ENCODE measurements around the gene WBP2. TPM values are rescaled to one million over a fixed set of nuclear protein-coding genes. Genes with fewer than 3 reads are reported as not detected.

WBP2 gene
- total and polyA plus RNA-seq, 5 donors from 2014 or later: 77.7 to 118 (median 92.2) TPM

- no peak for ATAC-seq (ENCODE audit: low read depth in 2 of 2)
- H3K36me3 ChIP-seq (ENCODE audit: control insufficient read depth, insufficient read depth, low read length): peaks cover 37% of the 10 kb centered on the region
- no peak overlapping the region for H3K4me3 ChIP-seq (ENCODE audit: low read depth, low read length)
- H3K27me3 ChIP-seq (ENCODE audit: control insufficient read depth, insufficient read depth, low read length): no peaks in the 10 kb centered on the region
- no peaks in the 10 kb centered on the region for H3K9me3 ChIP-seq (ENCODE audit: control insufficient read depth in 2 of 2, low read length in 2 of 2)
- peaks cover 17% of the 10 kb centered on the region for H3K4me1 ChIP-seq (ENCODE audit: control insufficient read depth, insufficient read depth, low read length, poor library complexity, severe bottlenecking)
- H3K27ac ChIP-seq (ENCODE audit: insufficient read depth, low read length, poor library complexity, severe bottlenecking): no peak overlapping the region
- H3K9me3 Mint-ChIP-seq: no peaks in the 10 kb centered on the region
- H3K4me1 Mint-ChIP-seq: peaks cover 0 to 30% (median 14%) of the 10 kb centered on the region in 4 donors
- no peaks in the 10 kb centered on the region for H3K27me3 Mint-ChIP-seq
- peaks cover 9% of the 10 kb centered on the region for H3K36me3 Mint-ChIP-seq
- H3K27ac Mint-ChIP-seq: peak overlapping the region in 1 of 3 donors; percentile 43
- no peak for DNase-seq
- peak overlapping the region; percentile 59 to 86 (median 70) for H3K4me3 Mint-ChIP-seq
Observed at GRCh38 chr17:75898065-75898464, 42.9 kb upstream of the WBP2 start.

DNA sequence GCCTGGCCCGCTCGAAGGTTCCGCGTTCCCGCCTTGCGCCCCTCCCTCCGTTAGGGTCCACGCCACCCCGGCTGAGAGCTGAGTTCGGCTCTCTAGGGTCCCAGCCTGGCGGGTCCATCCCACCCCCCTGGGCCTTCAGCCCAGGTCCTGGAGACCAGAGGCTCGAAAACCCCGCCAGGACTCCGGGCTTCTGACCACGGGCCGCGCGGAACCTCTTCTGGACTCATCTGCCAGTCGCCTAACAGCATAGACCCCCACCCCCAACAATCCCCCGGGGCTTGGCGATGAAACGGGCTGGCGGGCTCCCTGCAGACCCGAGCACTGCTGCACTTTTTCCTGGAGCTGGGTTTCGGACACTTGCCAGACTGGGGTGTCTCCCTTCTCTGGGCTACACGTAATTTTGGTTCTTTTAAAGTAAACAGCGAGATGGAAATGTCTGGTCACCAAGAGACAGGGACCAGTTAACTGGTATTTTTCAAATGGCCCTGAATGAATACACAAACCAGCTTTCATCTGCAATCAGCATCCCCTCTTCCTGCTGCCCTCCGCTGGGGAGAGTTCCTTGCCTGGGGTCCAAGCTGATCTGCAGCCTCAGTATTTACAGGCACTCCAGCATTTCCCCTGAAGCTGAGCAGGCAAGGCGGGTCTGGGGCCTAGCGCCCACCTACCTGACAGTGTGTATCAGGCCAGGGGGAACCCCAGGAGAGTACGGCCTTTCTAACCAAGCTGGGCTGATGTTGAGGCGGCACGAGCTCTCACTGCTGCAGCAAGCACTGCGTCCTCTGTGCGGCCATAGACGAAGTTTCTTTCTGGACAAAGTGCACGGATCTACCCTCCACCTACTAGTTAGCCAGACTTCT lies 42.3 kb upstream of the WBP2 start:
- H3K4me1 ChIP-seq (ENCODE audit: control insufficient read depth, insufficient read depth, low read length, poor library complexity, severe bottlenecking): peaks cover 17% of the 10 kb centered on the region
- no peaks in the 10 kb centered on the region for H3K27me3 Mint-ChIP-seq
- ATAC-seq (ENCODE audit: low read depth in 2 of 2) (no peak), DNase-seq (no peak)
- no peak overlapping the region for H3K4me3 ChIP-seq (ENCODE audit: low read depth, low read length)
- H3K36me3 Mint-ChIP-seq: peaks cover 9% of the 10 kb centered on the region
- peak overlapping the region; percentile 59 to 88 (median 83) for H3K4me3 Mint-ChIP-seq
- peak overlapping the region; percentile 66 for H3K27ac ChIP-seq (ENCODE audit: insufficient read depth, low read length, poor library complexity, severe bottlenecking)
- peak overlapping the region in 2 of 3 donors; percentile 43 to 60 for H3K27ac Mint-ChIP-seq
- no peaks in the 10 kb centered on the region for H3K9me3 ChIP-seq (ENCODE audit: control insufficient read depth in 2 of 2, low read length in 2 of 2)
- peaks cover 36% of the 10 kb centered on the region for H3K36me3 ChIP-seq (ENCODE audit: control insufficient read depth, insufficient read depth, low read length)
- H3K4me1 Mint-ChIP-seq: peaks cover 0 to 30% (median 14%) of the 10 kb centered on the region in 4 donors
- no peaks in the 10 kb centered on the region for H3K27me3 ChIP-seq (ENCODE audit: control insufficient read depth, insufficient read depth, low read length)
- no peaks in the 10 kb centered on the region for H3K9me3 Mint-ChIP-seq

- Mint-ChIP-seq H3K4me1 (peaks cover 0 to 30% (median 14%) of the 10 kb centered on the region in 4 donors), H3K27me3 (no peaks in the 10 kb centered on the region), H3K9me3 (no peaks in the 10 kb centered on the region), H3K36me3 (peaks cover 9% of the 10 kb centered on the region), H3K4me3 (peak within 1 kb of the TSS; percentile 59 to 98 (median 87)), H3K27ac (peak within 1 kb of the TSS; percentile 82 to 92 (median 87))
- peaks cover 30% of the 10 kb centered on the region for H3K36me3 ChIP-seq (ENCODE audit: control insufficient read depth, insufficient read depth, low read length)
- no peaks in the 10 kb centered on the region for H3K9me3 ChIP-seq (ENCODE audit: control insufficient read depth in 2 of 2, low read length in 2 of 2)
- no peaks in the 10 kb centered on the region for H3K27me3 ChIP-seq (ENCODE audit: control insufficient read depth, insufficient read depth, low read length)
- peak; percentile 66 to 82 (median 72) for DNase-seq
- peak within 1 kb of the TSS; percentile 66 for H3K27ac ChIP-seq (ENCODE audit: insufficient read depth, low read length, poor library complexity, severe bottlenecking)
- peak; percentile 85 to 87 for ATAC-seq (ENCODE audit: low read depth in 2 of 2)
- H3K4me3 ChIP-seq (ENCODE audit: low read depth, low read length): peak within 1 kb of the TSS; percentile 41
- peaks cover 17% of the 10 kb centered on the region for H3K4me1 ChIP-seq (ENCODE audit: control insufficient read depth, insufficient read depth, low read length, poor library complexity, severe bottlenecking)
Observed at GRCh38 chr17:75896415-75897159, 41.5 kb upstream of the WBP2 start, which contains the start of gene TRIM65. Gene TRIM65, minus strand, starts transcription at chr17:75896951. Its CDS starts 14 bp downstream, at chr17:75896937.

DNA sequence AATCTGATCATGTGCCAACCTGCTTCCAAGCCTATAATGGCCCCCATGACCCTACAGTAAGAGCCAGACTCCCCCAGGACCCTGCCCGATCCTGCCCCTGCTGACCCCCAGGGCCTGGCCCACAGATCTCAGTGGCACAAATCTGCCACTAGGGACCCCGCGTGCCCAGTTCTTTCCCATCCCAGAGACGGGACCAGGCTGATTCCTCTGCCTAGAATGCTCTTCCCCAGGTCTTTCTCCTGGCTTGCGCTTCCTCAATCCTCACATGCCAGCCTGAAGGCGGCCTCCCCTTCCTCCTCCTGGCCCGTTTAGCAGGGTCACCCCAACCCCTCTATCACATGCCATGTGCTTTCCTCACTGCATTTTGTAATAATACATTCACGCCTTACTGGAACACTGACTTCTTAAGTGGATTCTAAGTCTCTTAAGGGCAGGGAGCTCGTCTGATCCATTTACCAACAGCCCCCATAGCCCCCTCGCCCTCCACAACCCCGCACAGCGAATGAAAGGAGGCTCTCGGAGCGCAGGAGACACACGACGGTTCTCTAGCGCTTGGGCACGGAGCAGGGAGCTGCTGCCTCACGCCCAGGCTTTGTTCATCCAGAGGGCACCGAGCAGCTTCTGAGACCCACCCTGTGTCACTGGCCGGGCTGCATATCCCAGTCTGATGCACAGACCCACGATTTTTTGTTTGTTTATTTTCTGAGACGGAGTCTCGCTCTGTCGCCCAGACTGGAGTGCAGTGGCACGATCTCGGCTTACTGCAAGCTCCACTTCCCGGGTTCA lies 40.4 kb upstream of the WBP2 start:
- peak overlapping the region; percentile 59 to 98 (median 87) for H3K4me3 Mint-ChIP-seq
- ATAC-seq (ENCODE audit: low read depth in 2 of 2) (no peak), DNase-seq (peak in 1 of 3 donors; percentile 28)
- peak overlapping the region; percentile 58 to 92 (median 87) for H3K27ac Mint-ChIP-seq
- Histone ChIP-seq H3K9me3 (ENCODE audit: control insufficient read depth in 2 of 2, low read length in 2 of 2) (no peaks in the 10 kb centered on the region), H3K27ac (ENCODE audit: insufficient read depth, low read length, poor library complexity, severe bottlenecking) (no peak overlapping the region), H3K4me1 (ENCODE audit: control insufficient read depth, insufficient read depth, low read length, poor library complexity, severe bottlenecking) (peaks cover 17% of the 10 kb centered on the region), H3K36me3 (ENCODE audit: control insufficient read depth, insufficient read depth, low read length) (peaks cover 23% of the 10 kb centered on the region), H3K4me3 (ENCODE audit: low read depth, low read length) (peak overlapping the region; percentile 41), H3K27me3 (ENCODE audit: control insufficient read depth, insufficient read depth, low read length) (no peaks in the 10 kb centered on the region)
- H3K4me1 Mint-ChIP-seq: peaks cover 0 to 28% (median 14%) of the 10 kb centered on the region in 4 donors
- no peaks in the 10 kb centered on the region for H3K27me3 Mint-ChIP-seq
- H3K9me3 Mint-ChIP-seq: no peaks in the 10 kb centered on the region
- peaks cover 9% of the 10 kb centered on the region for H3K36me3 Mint-ChIP-seq

GRCh38 chr17:75894049-75894733 lies 39.1 kb upstream of the WBP2 start:
- Histone ChIP-seq H3K27me3 (ENCODE audit: control insufficient read depth, insufficient read depth, low read length) (no peaks in the 10 kb centered on the region), H3K27ac (ENCODE audit: insufficient read depth, low read length, poor library complexity, severe bottlenecking) (no peak overlapping the region), H3K4me3 (ENCODE audit: low read depth, low read length) (no peak overlapping the region), H3K36me3 (ENCODE audit: control insufficient read depth, insufficient read depth, low read length) (peaks cover 11% of the 10 kb centered on the region), H3K4me1 (ENCODE audit: control insufficient read depth, insufficient read depth, low read length, poor library complexity, severe bottlenecking) (peaks cover 17% of the 10 kb centered on the region), H3K9me3 (ENCODE audit: control insufficient read depth in 2 of 2, low read length in 2 of 2) (no peaks in the 10 kb centered on the region)
- Mint-ChIP-seq H3K4me1 (peaks cover 0 to 28% (median 14%) of the 10 kb centered on the region in 4 donors), H3K27me3 (no peaks in the 10 kb centered on the region), H3K36me3 (peaks cover 3% of the 10 kb centered on the region), H3K4me3 (peak overlapping the region in 1 of 4 donors; percentile 56), H3K27ac (peak overlapping the region; percentile 80 to 97 (median 80)), H3K9me3 (no peaks in the 10 kb centered on the region)
- no peak for DNase-seq
- no peak for ATAC-seq (ENCODE audit: low read depth in 2 of 2)

- H3K4me3 ChIP-seq (ENCODE audit: low read depth, low read length): no peak overlapping the region
- peaks cover 4% of the 10 kb centered on the region for H3K36me3 ChIP-seq (ENCODE audit: control insufficient read depth, insufficient read depth, low read length)
- Mint-ChIP-seq H3K36me3 (peaks cover under 1% of the 10 kb centered on the region), H3K27ac (peak overlapping the region in 2 of 3 donors; percentile 80 to 97), H3K4me3 (peak overlapping the region in 3 of 4 donors; percentile 16 to 58 (median 56)), H3K9me3 (no peaks in the 10 kb centered on the region), H3K27me3 (no peaks in the 10 kb centered on the region), H3K4me1 (peaks cover 0 to 28% (median 14%) of the 10 kb centered on the region in 4 donors)
- H3K9me3 ChIP-seq (ENCODE audit: control insufficient read depth in 2 of 2, low read length in 2 of 2): no peaks in the 10 kb centered on the region
- H3K27ac ChIP-seq (ENCODE audit: insufficient read depth, low read length, poor library complexity, severe bottlenecking): no peak overlapping the region
- H3K27me3 ChIP-seq (ENCODE audit: control insufficient read depth, insufficient read depth, low read length): no peaks in the 10 kb centered on the region
- DNase-seq: no peak
- peaks cover 17% of the 10 kb centered on the region for H3K4me1 ChIP-seq (ENCODE audit: control insufficient read depth, insufficient read depth, low read length, poor library complexity, severe bottlenecking)
- ATAC-seq (ENCODE audit: low read depth in 2 of 2): no peak
Observed at GRCh38 chr17:75893305-75894048, 38.3 kb upstream of the WBP2 start.

Data from CD4-positive, CD25-positive, alpha-beta regulatory T cell (primary cell).